Measurements from ENCODE around the gene JSRP1. TPM values are rescaled to one million over a fixed set of nuclear protein-coding genes. Genes with fewer than 3 reads are reported as not detected.

The JSRP1 gene
- total and polyA plus RNA-seq, 2 of the 8 experiments (the other 6 are each of a cell fraction or from before 2014, with no cell fraction given), result 0.24 to 0.56 TPM

- H3K79me2 ChIP-seq (ENCODE audit: control insufficient read depth in 1 of 2, insufficient read depth in 2 of 2, low read length in 2 of 2), result no peaks in the 10 kb centered on the region
- peaks cover 0 to 23% (median 12%) of the 10 kb centered on the region in 4 experiments; a peak in 6 of 7 replicates for H3K27me3 ChIP-seq (replicated peaks in 1 of 4; ENCODE audit: control insufficient read depth in 3 of 4, extremely low read depth in 1 of 4, insufficient read depth in 3 of 4, low read length in 3 of 4)
- H3K9me3 ChIP-seq (ENCODE audit: insufficient read depth in 2 of 2, low read depth in 1 of 2, low read length in 1 of 2), result no peaks in the 10 kb centered on the region; a peak in 1 of 4 replicates
- no peak overlapping the region for H2AK5ac ChIP-seq (ENCODE audit: low read depth, low read length)
- FAIRE-seq, result no peak
- peaks cover 2 to 6% of the 10 kb centered on the region in 2 experiments for H4K20me1 ChIP-seq (replicated peaks in 1 of 2; ENCODE audit: control insufficient read depth in 1 of 2, insufficient read depth in 2 of 2, low read length in 2 of 2)
- POLR2A ChIA-PET (ENCODE audit: partially characterized antibody), result interaction anchor here (0.9 to 18.7 kb wide), 15 partner anchors 12 to 154 kb away, joined by 3 to 330 read pairs (median 4); partner anchors contain the start of genes LSM7, PLEKHJ1, SF3A2 and SPPL2B
- H3K79me1 ChIP-seq (ENCODE audit: low read depth, low read length), result no peaks in the 10 kb centered on the region
- peak overlapping the region; percentile 55; the same call in 1 of the 2 replicates for H2AFZ ChIP-seq (ENCODE audit: low read length)
- CTCF ChIA-PET (ENCODE audit: partially characterized antibody), result interaction anchor here (0.5 to 5.9 kb wide), 29 partner anchors 8 to 1124 kb away, joined by 3 to 42 read pairs (median 5); partner anchors contain the start of gene PLEKHJ1
- no peak overlapping the region for H2BK5ac ChIP-seq (ENCODE audit: low read depth, low read length)
- peaks cover 12% of the 10 kb centered on the region; the same call in 1 of the 2 replicates for H3K23me2 ChIP-seq (ENCODE audit: low read depth, low read length)
- H3K23ac ChIP-seq (ENCODE audit: insufficient read length), result no peak overlapping the region
- peak overlapping the region; percentile 74 to 96 for H3K4me2 ChIP-seq (ENCODE audit: insufficient read depth in 1 of 2, low read depth in 2 of 2, low read length in 2 of 2)
- no peak overlapping the region for H4K8ac ChIP-seq (ENCODE audit: extremely low read depth, insufficient read depth, low read length)
- H3K14ac ChIP-seq (ENCODE audit: insufficient read length), result no peak overlapping the region
- H3K9ac ChIP-seq (replicated peaks in 1 of 4; ENCODE audit: extremely low read depth in 1 of 4, low read depth in 3 of 4, low read length in 3 of 4), result no peak overlapping the region; a peak in 2 of 7 replicates
- H2BK12ac ChIP-seq (ENCODE audit: low read depth, low read length), result no peak overlapping the region
- H2BK20ac ChIP-seq (ENCODE audit: low read length), result no peak overlapping the region
- no peak overlapping the region for H3K56ac ChIP-seq (replicated peaks; ENCODE audit: insufficient read length, low read depth, low read length)
- no peaks in the 10 kb centered on the region; a peak in 2 of 8 replicates for H3K36me3 ChIP-seq (ENCODE audit: control insufficient read depth in 2 of 4, insufficient read depth in 4 of 4, low read length in 3 of 4)
- H4K91ac ChIP-seq (replicated peaks; ENCODE audit: insufficient read length, low read length), result peak overlapping the region; percentile 74
- WGBS, 2 experiments (ENCODE audit: extremely low coverage in 1 of 2, insufficient coverage in 1 of 2, insufficient read length in 1 of 2, insufficient replicate concordance in 2 of 2, low coverage in 1 of 2, low lambda C conversion rate in 2 of 2, missing lambda C conversion rate in 1 of 2), result 9% methylated on average over 74 of the region's 77 CpGs; no CpG with 5 or more reads in 1 of the 2 experiments
- peaks cover 0 to 4% (median 2%) of the 10 kb centered on the region in 4 experiments; a peak in 5 of 7 replicates for H3K4me1 ChIP-seq (replicated peaks in 1 of 4; ENCODE audit: control insufficient read depth in 3 of 4, insufficient read depth in 4 of 4, low read length in 3 of 4)
- H2BK15ac ChIP-seq (ENCODE audit: low read length), result no peak overlapping the region
- H2BK120ac ChIP-seq (replicated peaks; ENCODE audit: low read depth, low read length), result no peak overlapping the region
- H3K27ac ChIP-seq (ENCODE audit: low read depth, low read length), result no peak overlapping the region
- DNase-seq (ENCODE audit: low read depth in 1 of 2, low spot score in 2 of 2), result peak in 1 of 2 experiments; percentile 84
- H3K4me3 ChIP-seq (ENCODE audit: extremely low read depth in 1 of 4, insufficient read depth in 2 of 4, low read depth in 3 of 4, low read length in 4 of 4), result peak overlapping the region; percentile 35 to 65 (median 47)
- peak overlapping the region; percentile 23 for H3K4ac ChIP-seq (replicated peaks; ENCODE audit: insufficient read length, low read depth, low read length)
- peak overlapping the region; percentile 60; the same call in 1 of the 2 replicates for H3K18ac ChIP-seq (ENCODE audit: extremely low read depth, low read length)
- H4K5ac ChIP-seq (ENCODE audit: insufficient read length, low read depth, low read length), result no peak overlapping the region
- TF ChIP-seq ZNF274 (IDR thresholded peaks at IDR 0.05; ENCODE audit: borderline replicate concordance, extremely low read depth, low read length) (no peak), GABPA (IDR thresholded peaks at IDR 0.05; ENCODE audit: borderline replicate concordance, insufficient read depth, low read length) (peak; percentile 10; the same call in 1 of the 2 replicates), CBX8 (IDR thresholded peaks at IDR 0.05; ENCODE audit: borderline replicate concordance, low read depth, low read length) (no peak), JUN (IDR thresholded peaks at IDR 0.05; ENCODE audit: low read depth, low read length) (no peak), KDM4A (IDR thresholded peaks at IDR 0.05; ENCODE audit: low read depth, low read length, severe bottlenecking) (peak; percentile 65), CREB1 (IDR thresholded peaks at IDR 0.05) (no peak), ATF2 (IDR thresholded peaks at IDR 0.05; ENCODE audit: low read length) (no peak), EZH2 (IDR thresholded peaks at IDR 0.05; ENCODE audit: low read depth, low read length, severe bottlenecking) (no peak)
Measured at GRCh38 chr19:2253106-2254063, 2.8 kb downstream of the JSRP1 start.
